Keratinocyte (primary cell): ENCODE results near the gene MAGI2. TPM values are rescaled to one million over a fixed set of nuclear protein-coding genes. Genes with fewer than 3 reads are reported as not detected.

ENCODE experiments used
- DNase-seq: peaks from one replicate; pipeline ENCODE4 v3.0.0-alpha.2; 2011; ENCODE audit warnings: low read depth, missing footprints, low spot score
- FAIRE-seq: peaks from 2 replicates; lab custom pipeline; 2011; peaks lifted over from hg19 to GRCh38; lab: Jason Lieb, UNC
- H2AFZ ChIP-seq: 2 replicates; pipeline ENCODE4 v1.6.0; 2012; ENCODE audit warnings: low read length, control low read depth, inconsistent platforms; ENCODE audit not compliant: control insufficient read depth
- H3K27ac ChIP-seq: 2 replicates; pipeline ENCODE4 v1.5.1; 2011; ENCODE audit warnings: low read length; ENCODE audit not compliant: control insufficient read depth, insufficient read depth
- H3K27me3 ChIP-seq: 3 replicates; pipeline ENCODE4 v1.6.0; 2011; ENCODE audit warnings: low read length; ENCODE audit not compliant: control insufficient read depth, insufficient read depth; ENCODE audit errors: extremely low read depth
- H3K36me3 ChIP-seq, 2 experiments: 2 replicates in 1 of 2; 3 replicates in 1 of 2; pipeline ENCODE4 v1.5.1; 2011; ENCODE audit warnings: low read length in 2 of 2, mild to moderate bottlenecking in 1 of 2; ENCODE audit not compliant: control insufficient read depth in 2 of 2, insufficient read depth in 2 of 2; ENCODE audit errors: extremely low read depth in 1 of 2
- H3K4me1 ChIP-seq: 3 replicates; pipeline ENCODE4 v1.5.1; 2011; ENCODE audit warnings: low read length; ENCODE audit not compliant: control insufficient read depth, insufficient read depth; ENCODE audit errors: extremely low read depth
- H3K4me2 ChIP-seq: 3 replicates; pipeline ENCODE4 v1.6.0; 2011; ENCODE audit warnings: low read depth, low read length; ENCODE audit not compliant: control insufficient read depth, insufficient read depth; ENCODE audit errors: extremely low read depth
- H3K4me3 ChIP-seq, 3 experiments: fragments of 200-600 bp in 1 of 3; sonication (generic) in 1 of 3; 2 replicates in 2 of 3; 3 replicates in 1 of 3; pipeline ENCODE4 v1.5.1; 2011 to 2016; ENCODE audit warnings: low read length in 3 of 3, mild to moderate bottlenecking in 3 of 3, control low read depth in 2 of 3, inconsistent platforms in 1 of 3, low read depth in 1 of 3, mixed read lengths in 1 of 3, mixed run types in 1 of 3, moderate library complexity in 1 of 3; ENCODE audit not compliant: control insufficient read depth in 2 of 3, insufficient read depth in 2 of 3; ENCODE audit errors: extremely low read depth in 1 of 3
- H3K79me2 ChIP-seq: 2 replicates; pipeline ENCODE4 v1.6.0; 2012; ENCODE audit warnings: low read length; ENCODE audit not compliant: control insufficient read depth, insufficient read depth
- H3K9ac ChIP-seq: 3 replicates; pipeline ENCODE4 v1.6.0; 2011; ENCODE audit warnings: low read length; ENCODE audit not compliant: control insufficient read depth, insufficient read depth; ENCODE audit errors: extremely low read depth
- H3K9me1 ChIP-seq: 3 replicates; pipeline ENCODE4 v1.6.0; 2011; ENCODE audit warnings: low read length; ENCODE audit not compliant: control insufficient read depth, insufficient read depth; ENCODE audit errors: extremely low read depth
- H3K9me3 ChIP-seq: 2 replicates; pipeline ENCODE4 v1.5.1; 2012; ENCODE audit warnings: low read depth, low read length; ENCODE audit not compliant: control insufficient read depth
- H4K20me1 ChIP-seq: 3 replicates; pipeline ENCODE4 v1.6.0; 2011; ENCODE audit warnings: low read length; ENCODE audit not compliant: control insufficient read depth, insufficient read depth; ENCODE audit errors: extremely low read depth
- CTCF ChIP-seq, 3 experiments: IDR thresholded peaks in 1 of 3; conservative IDR thresholded peaks in 1 of 3; optimal IDR thresholded peaks in 1 of 3; 2 replicates in 2 of 3; 3 replicates in 1 of 3; pipeline versions ENCODE3 to v1.5.1; 2011; ENCODE audit warnings: low read length in 3 of 3, mild to moderate bottlenecking in 3 of 3, moderate library complexity in 2 of 3, control low read depth in 1 of 3, inconsistent platforms in 1 of 3; ENCODE audit not compliant: insufficient read depth in 2 of 3; ENCODE audit errors: extremely low read depth in 1 of 3
- EZH2 ChIP-seq: IDR thresholded peaks from one replicate; pipeline ENCODE4 v1.6.1; 2012; ENCODE audit warnings: inconsistent platforms, mild to moderate bottlenecking, low read length, moderate library complexity
- dilution Hi-C: fragments of 300-500 bp; cut with MboI; formaldehyde crosslinking; loops from one replicate; pipeline ENCODE4 v1.7.0; 2020; ENCODE audit warnings: low sequenced_read_pairs; ENCODE audit not compliant: extremely low pct_ligation_motif_present
- polyA plus RNA-seq, 5 experiments: library from polyadenylated mRNA; depleted of rRNA in 3 of 5; stranded (reverse) in 3 of 5; stranded (forward) in 1 of 5; unstranded in 1 of 5; fragments of >200 nt; gene quantifications; 1 replicate in 1 of 5; 2 replicates in 3 of 5; 3 replicates in 1 of 5; pipeline versions ENCODE4 v1.2.1 to v1.2.3, GENCODE V29; 2011 to 2012; ENCODE audit warnings: missing spikeins in 2 of 5, low read depth in 1 of 5, low replicate concordance in 1 of 5

MAGI2 gene
- polyA plus RNA-seq, 1 donor (not counting 4 experiments of a cell fraction or from before 2014, with no cell fraction given) = 0.07 TPM

- no peaks in the 10 kb centered on the region for H3K9me3 ChIP-seq
- H3K27me3 ChIP-seq = no peaks in the 10 kb centered on the region
- H4K20me1 ChIP-seq = no peaks in the 10 kb centered on the region
- DNase-seq (no peak), FAIRE-seq (no peak)
- TF ChIP-seq EZH2 = no peak
- no peak for TF ChIP-seq CTCF (optimal IDR thresholded peaks at IDR 0.05 in 1 of 3, IDR thresholded peaks at IDR 0.05 in 1 of 3, conservative IDR thresholded peaks at IDR 0.05 in 1 of 3; ENCODE audit: extremely low read depth in 1 of 3, insufficient read depth in 2 of 3, low read length in 3 of 3)
- H3K4me3 ChIP-seq = no peak overlapping the region
- H3K36me3 ChIP-seq = no peaks in the 10 kb centered on the region
- no peak overlapping the region for H2AFZ ChIP-seq
- dilution Hi-C loops = no loop called here
- no peak overlapping the region for H3K9ac ChIP-seq
- H3K79me2 ChIP-seq = no peaks in the 10 kb centered on the region
- H3K9me1 ChIP-seq = no peaks in the 10 kb centered on the region
- H3K27ac ChIP-seq = no peak overlapping the region
- no peak overlapping the region for H3K4me2 ChIP-seq
- H3K4me1 ChIP-seq = no peaks in the 10 kb centered on the region
Observed at GRCh38 chr7:78473571-78474301, 979.7 kb downstream of the MAGI2 start.

GRCh38 chr7:78473021-78473420 is 980.4 kb downstream of the MAGI2 start:
- H3K4me1 ChIP-seq = no peaks in the 10 kb centered on the region
- FAIRE-seq (no peak), DNase-seq (no peak)
- H4K20me1 ChIP-seq = no peaks in the 10 kb centered on the region
- no peaks in the 10 kb centered on the region for H3K9me3 ChIP-seq
- H2AFZ ChIP-seq = no peak overlapping the region
- no peak overlapping the region for H3K9ac ChIP-seq
- H3K27me3 ChIP-seq = no peaks in the 10 kb centered on the region
- no peak overlapping the region for H3K4me3 ChIP-seq
- H3K4me2 ChIP-seq = no peak overlapping the region
- no peak for TF ChIP-seq CTCF (optimal IDR thresholded peaks at IDR 0.05 in 1 of 3, IDR thresholded peaks at IDR 0.05 in 1 of 3, conservative IDR thresholded peaks at IDR 0.05 in 1 of 3; ENCODE audit: extremely low read depth in 1 of 3, insufficient read depth in 2 of 3, low read length in 3 of 3)
- TF ChIP-seq EZH2 = no peak
- no peaks in the 10 kb centered on the region for H3K36me3 ChIP-seq
- H3K79me2 ChIP-seq = no peaks in the 10 kb centered on the region
- dilution Hi-C loops = no loop called here
- H3K27ac ChIP-seq = no peak overlapping the region
- H3K9me1 ChIP-seq = no peaks in the 10 kb centered on the region
